Fibroblast of skin of right quadriceps (primary cell): ENCODE data around the gene RMI2.
A peak's percentile ranks its signal among the peaks of the same experiment; 100 is the strongest.
"Not testable (repeated sequence)": the region's sequence is repeated elsewhere in the genome, so short reads cannot be mapped to it uniquely, and the experiment has no call there.

Source experiments
- DNase-seq: peaks from one replicate; pipeline ENCODE4 v3.0.0-alpha.2; 2013

The RMI2 gene

DNA sequence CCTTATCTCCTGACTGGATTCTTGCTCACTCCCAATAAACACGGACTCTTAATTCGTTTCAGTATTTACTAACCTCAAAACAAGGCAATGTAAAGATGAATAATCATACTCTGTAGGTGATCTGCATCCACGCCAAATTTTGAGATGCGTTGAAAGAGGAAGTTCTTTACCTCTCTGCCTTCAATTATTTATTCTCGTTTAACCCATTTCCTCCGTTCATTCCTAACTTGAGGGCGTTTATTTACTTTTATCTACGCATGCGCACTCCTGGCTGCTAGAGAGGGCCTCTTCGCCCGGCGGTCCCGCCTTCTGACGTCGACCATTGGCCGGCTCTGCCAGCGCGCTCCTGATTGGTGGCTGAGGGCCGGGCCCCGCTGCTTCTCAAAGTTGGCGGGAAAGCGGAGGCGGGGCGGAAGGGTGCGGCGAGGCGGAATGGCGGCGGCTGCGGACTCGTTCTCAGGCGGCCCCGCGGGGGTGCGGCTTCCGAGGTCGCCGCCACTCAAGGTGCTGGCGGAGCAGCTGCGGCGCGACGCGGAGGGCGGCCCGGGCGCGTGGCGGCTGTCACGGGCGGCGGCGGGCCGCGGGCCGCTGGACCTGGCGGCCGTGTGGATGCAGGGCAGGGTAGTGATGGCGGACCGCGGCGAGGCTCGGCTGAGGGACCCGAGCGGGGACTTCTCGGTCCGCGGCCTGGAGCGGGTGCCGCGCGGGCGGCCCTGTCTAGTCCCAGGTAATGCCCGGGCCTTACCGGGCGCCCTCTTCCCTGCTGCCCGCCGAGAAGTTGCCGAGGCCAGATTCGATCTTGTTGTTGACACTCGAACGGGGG is at the start of gene RMI2:
Gene RMI2, plus strand, starts transcription at position 420 of the 823 bp plus-strand sequence. Its CDS starts 13 bp downstream, at position 433.
- peak; percentile 95 for DNase-seq

- DNase-seq: no peak
These were observed 49.6 kb upstream of the RMI2 start for GRCh38 chr16:11295672-11296071.

- DNase-seq: no peak
These were observed 48.9 kb upstream of the RMI2 start for GRCh38 chr16:11296351-11296705.

- no peak for DNase-seq
These were observed 48.4 kb upstream of the RMI2 start for GRCh38 chr16:11296706-11297491.

- DNase-seq: peak; percentile 56
These were observed 47.6 kb upstream of the RMI2 start for GRCh38 chr16:11297492-11298142.

DNA sequence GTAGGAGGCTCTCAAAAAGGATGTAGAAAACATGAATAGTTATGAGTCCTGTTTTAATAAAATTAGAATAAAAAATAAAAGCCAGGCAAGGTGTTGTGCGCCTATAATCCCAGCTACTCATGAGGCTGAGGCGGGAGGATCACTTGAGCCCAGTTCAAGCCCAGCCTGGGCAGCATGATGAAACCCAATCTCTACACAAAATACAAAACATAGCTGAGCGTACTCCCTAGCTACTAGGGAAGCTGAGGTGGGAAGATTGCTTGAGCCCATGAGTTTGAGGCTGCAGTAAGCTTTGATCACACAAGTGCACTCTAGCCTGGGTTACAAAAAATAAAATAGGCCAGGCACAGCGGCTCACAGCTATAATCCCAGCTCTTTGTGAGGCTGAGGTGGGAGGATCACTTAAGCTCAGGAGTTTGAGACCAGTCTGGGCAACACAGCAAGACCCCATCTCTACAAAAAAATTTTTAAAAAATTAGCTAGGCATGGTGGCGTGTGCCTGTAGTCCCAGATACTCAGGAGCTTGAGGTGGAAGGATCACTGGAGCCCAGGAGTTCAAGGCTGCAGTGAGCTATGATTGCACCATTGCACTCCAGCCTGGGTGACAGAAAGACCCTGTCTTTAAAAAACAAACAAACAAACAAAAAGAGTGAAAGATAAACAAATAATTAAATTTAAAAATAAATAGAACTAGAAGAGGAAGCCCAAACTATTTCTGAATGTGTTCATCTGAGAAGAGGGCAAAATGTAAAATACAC is 46.9 kb upstream of the RMI2 start:
- no peak for DNase-seq

GRCh38 chr16:11298950-11299547 is 46.2 kb upstream of the RMI2 start:
- DNase-seq: not testable (repeated sequence)

DNA sequence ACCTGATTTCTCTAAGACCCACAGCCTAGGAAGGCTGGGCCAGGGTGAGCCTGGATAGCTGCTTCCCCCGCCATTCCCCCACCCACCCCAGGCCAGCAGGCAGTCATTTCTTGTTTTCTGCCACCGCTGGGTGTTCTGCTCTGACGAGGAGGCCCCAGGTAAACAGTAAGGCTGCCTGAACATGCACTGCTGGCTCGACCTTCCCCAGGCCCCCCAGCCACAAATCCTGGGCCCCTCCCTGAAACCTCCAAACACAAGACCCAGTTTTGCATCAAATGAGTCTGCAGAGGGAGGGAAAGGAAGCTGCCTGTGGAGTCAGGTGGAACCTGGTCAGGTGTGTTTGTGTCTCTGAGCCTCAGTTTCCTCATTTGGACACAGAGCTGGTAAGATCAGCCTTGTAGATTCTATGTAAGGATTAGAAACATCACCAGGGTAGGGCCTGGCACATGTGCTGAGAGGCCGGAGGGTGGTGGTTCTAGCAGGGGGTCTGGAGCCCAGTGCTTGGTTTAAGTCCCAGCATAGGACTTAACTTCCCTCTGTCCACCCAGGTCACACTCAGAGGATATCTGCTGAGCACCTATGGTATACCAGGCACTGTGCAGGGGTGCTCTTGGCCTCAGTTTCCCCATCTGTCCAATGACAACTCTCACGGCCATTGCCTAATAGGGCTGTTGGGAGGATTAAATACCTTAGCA is 45.2 kb upstream of the RMI2 start:
- DNase-seq: no peak

GRCh38 chr16:11300560-11300892 is 44.7 kb upstream of the RMI2 start:
- DNase-seq: no peak

- no peak for DNase-seq
These were observed 43.4 kb upstream of the RMI2 start for GRCh38 chr16:11301645-11302501.

GRCh38 chr16:11302977-11303376 is 42.3 kb upstream of the RMI2 start:
- no peak for DNase-seq

DNA sequence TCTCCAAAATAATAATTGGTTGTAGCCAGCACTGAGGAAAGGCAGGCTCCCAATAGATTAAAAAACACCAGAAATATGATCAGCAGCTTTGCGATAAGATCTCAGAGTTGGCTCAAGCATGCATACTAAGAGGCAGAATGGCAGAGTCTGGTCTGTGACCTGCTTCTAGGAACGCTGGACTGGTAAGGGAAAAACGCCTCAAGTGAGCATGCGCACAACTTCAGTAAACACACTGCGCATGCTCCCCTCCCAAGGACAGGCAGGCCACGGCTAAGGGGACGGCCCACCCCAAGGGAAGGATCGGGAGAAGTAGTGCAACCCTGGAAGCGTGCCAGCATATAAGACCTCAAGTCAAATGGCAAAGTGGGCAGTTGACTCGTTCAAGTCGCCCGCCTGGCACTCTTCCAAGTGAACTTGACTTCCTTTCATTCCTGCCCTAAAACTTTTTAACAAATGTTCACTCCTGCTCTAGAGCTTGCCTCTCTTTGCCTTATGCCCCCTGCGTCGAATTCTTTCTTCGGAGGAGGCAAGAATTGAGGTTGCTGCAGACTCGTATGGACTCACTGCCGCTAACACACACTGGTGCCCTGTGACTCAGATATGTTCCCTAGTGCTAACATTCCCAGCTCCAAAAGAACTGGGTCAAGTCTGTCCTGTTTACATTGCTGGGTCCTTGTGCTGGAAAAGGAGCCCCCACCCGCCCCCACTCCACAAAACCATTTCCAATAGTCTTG is 41.7 kb upstream of the RMI2 start:
- DNase-seq: no peak

DNA sequence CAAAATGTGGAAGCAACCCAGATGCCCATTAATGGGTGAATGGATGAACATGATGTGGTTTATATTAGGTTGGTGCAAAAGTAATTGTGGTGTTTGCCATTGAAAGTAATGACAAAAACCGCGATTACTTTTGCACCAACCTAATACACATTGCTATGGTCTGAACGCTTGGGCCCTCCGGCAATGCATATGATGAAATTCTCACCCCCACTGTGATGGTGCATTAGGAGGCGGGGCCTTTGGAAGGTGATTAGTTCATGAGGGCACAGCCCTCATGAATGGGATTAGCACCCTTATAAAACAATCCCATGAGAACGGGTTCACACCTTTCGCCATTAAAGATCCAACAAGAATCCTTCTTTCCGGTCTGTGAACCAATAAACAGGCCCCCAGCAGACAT is 38.9 kb upstream of the RMI2 start:
- no peak for DNase-seq

DNA sequence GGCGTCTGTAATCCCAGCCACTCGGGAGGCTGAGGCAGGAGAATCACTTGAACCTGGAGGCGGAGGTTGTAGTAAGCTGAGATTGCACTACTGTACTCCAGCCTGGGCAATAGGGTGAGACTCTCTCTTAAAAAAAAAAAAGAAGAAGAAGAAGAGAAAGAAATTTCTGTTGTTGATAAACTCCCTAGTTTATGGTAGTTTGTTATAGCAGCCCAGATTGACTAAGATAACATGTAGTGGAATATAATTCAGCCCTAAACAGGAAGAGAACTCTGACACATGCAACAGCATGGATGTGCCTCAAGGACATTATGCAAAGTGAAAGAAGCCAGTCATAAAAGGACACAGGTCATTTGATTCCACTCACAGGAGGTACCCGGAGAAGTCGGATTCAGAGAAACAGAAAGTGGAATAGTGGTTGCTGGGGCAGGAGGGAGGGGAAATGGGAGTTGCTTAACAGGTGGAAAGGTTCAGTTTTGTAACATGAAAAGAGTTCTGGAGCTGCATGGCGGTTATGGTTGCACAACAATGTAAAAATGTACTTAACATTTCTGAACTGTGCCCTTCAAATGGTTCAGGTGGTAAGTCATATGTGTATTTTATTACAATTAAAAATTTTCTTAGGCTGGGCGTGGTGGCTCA is 38.1 kb upstream of the RMI2 start:
- DNase-seq: no peak

DNA sequence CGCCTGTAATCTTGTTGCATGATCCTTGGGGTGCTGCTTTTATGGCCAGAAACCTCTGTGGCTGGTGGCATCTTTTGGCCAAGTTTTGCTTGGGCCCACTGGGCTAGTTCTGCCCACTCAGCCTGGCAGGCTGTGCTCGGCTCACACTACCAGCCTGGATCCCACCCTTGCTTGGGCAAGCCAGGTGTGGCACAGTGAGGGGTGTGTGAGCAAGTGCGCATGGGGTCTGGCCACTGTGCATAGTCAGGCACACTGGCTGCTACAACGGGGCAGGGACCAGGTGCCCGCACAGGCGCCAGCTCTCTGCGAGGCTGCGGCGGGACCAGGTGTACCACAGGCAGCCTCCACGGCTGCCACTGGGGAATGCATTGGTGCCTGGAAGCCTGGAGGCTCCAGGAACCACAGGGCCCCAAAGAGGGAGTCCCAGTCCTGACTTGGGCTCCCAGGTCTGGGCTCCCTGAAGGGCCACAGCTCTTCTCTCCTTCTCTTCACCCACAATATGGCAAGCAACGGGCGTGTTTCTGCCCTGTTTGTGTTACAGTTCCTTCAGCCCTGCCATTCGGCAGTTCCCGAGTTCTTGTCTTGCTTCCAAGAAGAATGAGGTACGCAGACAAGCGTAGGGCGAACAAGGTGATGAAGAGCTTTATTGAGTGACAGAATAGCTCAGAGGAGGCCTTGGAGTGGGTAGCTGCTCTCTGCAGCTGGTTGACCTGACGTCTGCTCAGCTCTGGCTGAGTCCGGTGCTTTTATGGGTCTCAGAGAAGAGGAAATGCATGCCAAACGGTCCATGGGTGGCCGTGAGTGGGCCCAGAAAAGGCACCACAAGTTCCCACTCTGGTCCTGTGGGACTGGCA is 37.4 kb upstream of the RMI2 start:
- DNase-seq: no peak

- no peak for DNase-seq
These were observed 36.6 kb upstream of the RMI2 start for GRCh38 chr16:11308493-11309283.

DNA sequence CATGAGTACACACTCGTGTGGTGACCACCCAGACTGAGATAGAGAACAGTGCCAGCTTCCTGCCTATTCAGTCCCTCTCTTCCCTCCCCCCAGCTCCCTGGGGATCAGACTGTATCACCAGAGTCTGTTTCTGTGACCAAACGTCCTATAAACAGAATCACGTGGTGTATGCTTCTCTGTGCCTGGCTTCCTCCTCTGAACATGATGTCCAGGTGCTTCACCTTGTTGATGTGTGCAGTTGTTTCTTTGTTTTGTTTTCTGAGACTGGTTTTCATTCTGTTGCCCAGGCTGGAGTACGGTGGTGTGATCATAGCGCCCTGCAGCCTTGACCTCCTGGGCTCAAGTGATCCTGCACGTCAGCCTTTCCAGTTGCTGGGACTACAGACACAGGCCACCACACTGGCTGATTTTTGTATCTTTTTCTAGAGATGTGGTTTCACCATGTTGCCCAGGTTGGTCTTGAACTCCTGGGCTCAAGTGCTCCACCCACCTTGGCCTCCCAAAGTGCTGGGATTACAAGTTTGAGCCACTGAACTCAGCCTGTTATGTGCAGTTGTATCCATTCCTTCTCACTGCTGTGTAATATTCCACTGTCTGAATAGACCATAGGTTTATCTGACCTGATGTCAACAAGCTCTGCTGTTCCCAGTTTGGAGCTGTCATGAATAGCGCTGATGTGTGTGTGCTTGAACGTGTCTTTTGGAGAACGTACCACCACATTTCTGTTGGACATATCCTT is 35.2 kb upstream of the RMI2 start:
- peak; percentile 37 for DNase-seq
